A549 (cell line): ENCODE results near the gene GAS6. TPM values are rescaled to one million over a fixed set of nuclear protein-coding genes. Genes with fewer than 3 reads are reported as not detected.

ENCODE experiments used
- ATAC-seq, 2 experiments: fragments of 200-7000 bp in 1 of 2; fragments of >200 bp in 1 of 2; cut with Nextera tagmentation in 1 of 2; cut with Tn5 transposase in 1 of 2; 3 replicates each; pipeline versions ENCODE4 v1.8.0 to v1.9.1; 2018 to 2020; ENCODE audit warnings: mild to moderate bottlenecking in 1 of 2, moderate library complexity in 1 of 2
- CTCF ChIA-PET: fragments of 300-600 bp; sonication (Branson Sonifier 250); formaldehyde crosslinking; extraction: SDS; loops from one replicate; lab custom pipeline; 2021; ENCODE audit warnings: antibody characterized with exemption, inconsistent platforms; lab: Yijun Ruan, JAX
- POLR2A ChIA-PET: fragments of 350-600 bp; formaldehyde crosslinking; extraction: SDS; loops from one replicate; lab custom pipeline; 2021; ENCODE audit warnings: antibody characterized with exemption, inconsistent platforms; lab: Yijun Ruan, JAX
- DNase-seq, 2 experiments: peaks; one replicate each; pipeline versions ENCODE4 v3.0.0 to v3.0.0-alpha.2; 2011 to 2016; ENCODE audit warnings: low read depth in 1 of 2, low spot score in 1 of 2
- FAIRE-seq: peaks from 2 replicates; lab custom pipeline; 2011; peaks lifted over from hg19 to GRCh38; lab: Jason Lieb, UNC
- H3K27ac ChIP-seq, 2 experiments: fragments of >200 bp; sonication (Bioruptor Twin); formaldehyde crosslinking; 3 replicates each; pipeline ENCODE4 v1.5.1; 2016 to 2017
- H3K4me1 ChIP-seq: fragments of >200 bp; sonication (Bioruptor Twin); formaldehyde crosslinking; 3 replicates; pipeline ENCODE4 v1.6.1; 2016
- H3K4me2 ChIP-seq: fragments of >200 bp; sonication (Bioruptor Twin); formaldehyde crosslinking; 3 replicates; pipeline ENCODE4 v1.6.1; 2016
- H3K4me3 ChIP-seq: fragments of >200 bp; sonication (Bioruptor Twin); formaldehyde crosslinking; 3 replicates; pipeline ENCODE4 v1.5.1; 2016
- H3K9me3 ChIP-seq: fragments of >200 bp; sonication (Bioruptor Twin); formaldehyde crosslinking; 3 replicates; pipeline ENCODE4 v1.6.1; 2016
- BHLHE40 ChIP-seq: IDR thresholded peaks from 2 replicates; pipeline ENCODE4 v1.6.1; 2012; ENCODE audit warnings: low read depth, low read length, inconsistent platforms
- CBX2 ChIP-seq: fragments of 200-600 bp; sonication (generic); IDR thresholded peaks from 2 replicates; pipeline ENCODE4 v1.6.1; 2016; ENCODE audit warnings: low read depth, mild to moderate bottlenecking, borderline replicate concordance
- CHD4 ChIP-seq: fragments of 200-600 bp; sonication (generic); IDR thresholded peaks from 2 replicates; pipeline ENCODE4 v1.6.1; 2016; ENCODE audit warnings: antibody characterized with exemption, mild to moderate bottlenecking, borderline replicate concordance
- EHF ChIP-seq: fragments of 250-450 bp; sonication (Bioruptor Pico); IDR thresholded peaks from 2 replicates; pipeline ENCODE4 v1.5.0; 2020; ENCODE audit warnings: mild to moderate bottlenecking
- EHMT2 ChIP-seq: fragments of 200-600 bp; sonication (generic); IDR thresholded peaks from 2 replicates; pipeline ENCODE4 v1.6.1; 2016; ENCODE audit warnings: antibody characterized with exemption, low read depth, mild to moderate bottlenecking, moderate library complexity
- ESRRA ChIP-seq: fragments of 150-350 bp; IDR thresholded peaks from 2 replicates; pipeline ENCODE4 v1.6.1; 2014; ENCODE audit warnings: mild to moderate bottlenecking, low read length, borderline replicate concordance
- FOSB ChIP-seq: fragments of 250-450 bp; sonication (Bioruptor Pico); IDR thresholded peaks from 2 replicates; pipeline ENCODE4 v1.5.0; 2020; ENCODE audit warnings: mild to moderate bottlenecking, moderate library complexity
- FOSL2 ChIP-seq, 2 experiments: fragments of 450-650 bp in 1 of 2; fragments of >200 bp in 1 of 2; sonication (Bioruptor Twin) in 1 of 2; formaldehyde crosslinking; IDR thresholded peaks; 2 replicates each; pipeline versions ENCODE4 v1.5.0 to v1.6.1; 2016 to 2020; ENCODE audit warnings: mild to moderate bottlenecking in 1 of 2, moderate library complexity in 1 of 2
- HOXB13 ChIP-seq: fragments of 250-450 bp; sonication (Bioruptor Pico); IDR thresholded peaks from 2 replicates; pipeline ENCODE4 v1.5.0; 2020; ENCODE audit warnings: low read depth, mild to moderate bottlenecking, moderate library complexity
- JUNB ChIP-seq: fragments of >200 bp; sonication (Bioruptor Twin); formaldehyde crosslinking; IDR thresholded peaks from 2 replicates; pipeline ENCODE4 v1.6.1; 2016
- KDM1A ChIP-seq: fragments of 200-600 bp; sonication (generic); IDR thresholded peaks from 2 replicates; pipeline ENCODE4 v1.6.1; 2016; ENCODE audit warnings: low read depth, mild to moderate bottlenecking
- KDM5A ChIP-seq: fragments of 200-600 bp; sonication (generic); IDR thresholded peaks from 2 replicates; pipeline ENCODE4 v1.6.1; 2016; ENCODE audit warnings: antibody characterized with exemption, mild to moderate bottlenecking
- NFE2L2 ChIP-seq: fragments of 150-350 bp; conservative IDR thresholded peaks from 2 replicates; pipeline ENCODE4 v1.6.1; 2014; ENCODE audit warnings: low read length
- NR3C1 ChIP-seq: fragments of >200 bp; sonication (Bioruptor Twin); formaldehyde crosslinking; IDR thresholded peaks from 3 replicates; pipeline ENCODE4 v1.6.1; 2017
- POLR2A ChIP-seq: IDR thresholded peaks from 2 replicates; pipeline ENCODE4 v1.6.1; 2012; ENCODE audit warnings: mild to moderate bottlenecking, low read length
- POLR2AphosphoS2 ChIP-seq: conservative IDR thresholded peaks from 2 replicates; pipeline ENCODE4 v1.6.1; 2012; ENCODE audit warnings: low read length, improper control_type of control experiment, inconsistent platforms
- RCOR1 ChIP-seq: fragments of 150-350 bp; IDR thresholded peaks from 2 replicates; pipeline ENCODE4 v1.6.1; 2014; ENCODE audit warnings: antibody characterized with exemption, low read length, low read depth
- SMC3 ChIP-seq: fragments of >200 bp; sonication (Bioruptor Twin); formaldehyde crosslinking; IDR thresholded peaks from 3 replicates; pipeline ENCODE4 v1.6.1; 2018; ENCODE audit warnings: inconsistent platforms
- WGBS: methylation state at CpG from one replicate; pipeline ENCODE4 v1.1.6; 2017; ENCODE audit errors: missing lambda C conversion rate; 5-methylcytosine and 5-hydroxymethylcytosine counted together
- polyA plus RNA-seq, 4 experiments: library from polyadenylated mRNA; depleted of rRNA in 3 of 4; stranded (reverse); fragments of >200 nt; fragmentation: RNase III in 1 of 4; extraction: RNeasy Plus Mini Kit Qiagen cat#74134 plus additional on column Dnase treatment in 1 of 4; gene quantifications; 2 replicates in 3 of 4; 3 replicates in 1 of 4; pipeline ENCODE4 v1.2.3, GENCODE V29; 2011 to 2017
- TF ChIP-seq, protein P1 (sequence below): fragments of 150-350 bp; IDR thresholded peaks from 2 replicates; pipeline ENCODE4 v1.6.1; 2014; ENCODE audit warnings: low read depth, mild to moderate bottlenecking, low read length
- TF ChIP-seq, protein P2 (sequence below): fragments of 250-450 bp; sonication (Bioruptor Pico); IDR thresholded peaks from 2 replicates; pipeline ENCODE4 v1.5.0; 2021; ENCODE audit warnings: mild to moderate bottlenecking, moderate library complexity, borderline replicate concordance
- TF ChIP-seq, protein P3 (sequence below): fragments of >200 bp; sonication (Bioruptor Twin); formaldehyde crosslinking; IDR thresholded peaks from 2 replicates; pipeline ENCODE4 v1.6.1; 2016
- TF ChIP-seq, protein P4 (sequence below): IDR thresholded peaks from 2 replicates; pipeline ENCODE4 v1.6.1; 2012
- TF ChIP-seq, protein P5 (sequence below): IDR thresholded peaks from 2 replicates; pipeline ENCODE4 v1.6.1; 2012; ENCODE audit warnings: low read depth, borderline replicate concordance

Gene GAS6
- polyA plus RNA-seq, 2 of the 4 experiments (the other 2 are of a cell fraction): 3.5 to 5.7 TPM

DNA sequence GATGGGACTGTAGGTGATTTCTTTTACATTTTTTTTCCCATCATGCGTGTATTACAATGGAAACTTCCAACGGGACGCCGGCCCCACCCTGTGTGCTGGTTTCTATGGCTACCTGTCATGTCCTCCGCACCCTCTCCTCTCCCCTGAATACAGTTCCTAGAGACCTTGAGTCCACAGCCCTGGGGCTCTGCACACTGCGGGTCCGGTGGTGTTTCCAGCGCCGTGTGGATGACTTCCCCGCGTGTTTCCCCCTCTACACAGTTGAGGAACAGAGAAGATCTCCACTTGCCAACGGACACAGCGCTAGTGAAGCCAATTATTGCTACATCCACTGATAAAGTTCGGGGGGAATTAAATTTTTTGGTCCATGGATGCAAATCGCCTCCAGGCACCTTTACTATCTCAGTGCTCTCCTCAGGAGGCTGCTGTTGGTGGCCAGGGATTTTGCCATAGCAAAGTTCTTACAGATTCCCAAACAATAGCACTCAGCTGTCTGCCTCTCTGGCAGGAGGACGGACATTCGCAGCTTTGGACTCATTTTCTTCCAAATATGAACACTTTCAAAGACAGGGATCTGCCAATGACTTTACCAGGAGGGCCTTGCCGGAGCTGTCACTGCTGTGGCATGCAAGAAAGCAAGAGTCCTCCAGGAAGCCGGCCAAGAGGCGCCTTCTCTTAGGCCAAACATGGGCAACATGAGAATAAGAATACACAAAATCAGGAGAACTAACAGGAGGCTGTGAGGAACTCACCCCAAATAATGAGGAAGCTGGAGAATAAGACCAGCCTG, 39.3 kb upstream of the GAS6 start (continued):
- TF ChIP-seq ESRRA (no peak), HOXB13 (CRISPR knock-in tag) (no peak), POLR2A (no peak), CHD4 (no peak), JUNB (no peak)
- TF ChIP-seq, protein P1, sequence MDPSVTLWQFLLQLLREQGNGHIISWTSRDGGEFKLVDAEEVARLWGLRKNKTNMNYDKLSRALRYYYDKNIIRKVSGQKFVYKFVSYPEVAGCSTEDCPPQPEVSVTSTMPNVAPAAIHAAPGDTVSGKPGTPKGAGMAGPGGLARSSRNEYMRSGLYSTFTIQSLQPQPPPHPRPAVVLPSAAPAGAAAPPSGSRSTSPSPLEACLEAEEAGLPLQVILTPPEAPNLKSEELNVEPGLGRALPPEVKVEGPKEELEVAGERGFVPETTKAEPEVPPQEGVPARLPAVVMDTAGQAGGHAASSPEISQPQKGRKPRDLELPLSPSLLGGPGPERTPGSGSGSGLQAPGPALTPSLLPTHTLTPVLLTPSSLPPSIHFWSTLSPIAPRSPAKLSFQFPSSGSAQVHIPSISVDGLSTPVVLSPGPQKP: no peak

DNA sequence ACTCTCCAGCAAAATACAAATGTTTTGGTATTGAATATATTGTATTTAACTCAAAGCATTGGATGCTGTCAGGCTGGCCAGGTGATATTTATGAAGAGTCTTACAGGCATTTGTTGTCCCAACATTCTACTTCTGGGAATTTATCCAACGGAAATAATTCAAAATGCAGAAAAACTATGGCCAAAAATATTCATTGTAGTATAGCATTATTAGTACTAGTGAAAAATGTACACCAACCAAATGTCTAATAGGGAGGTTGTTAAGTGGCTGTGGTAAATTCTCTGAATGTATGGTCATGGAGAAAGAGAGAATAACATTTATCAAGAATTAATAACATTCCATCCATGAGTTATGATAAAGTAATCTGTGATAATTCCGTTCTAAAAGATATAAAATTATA, 38.6 kb upstream of the GAS6 start:
- CTCF ChIA-PET: no interaction called here
- H3K27ac ChIP-seq: no peak overlapping the region
- H3K4me1 ChIP-seq: no peaks in the 10 kb centered on the region
- DNase-seq (no peak), FAIRE-seq (no peak), ATAC-seq (no peak)
- POLR2A ChIA-PET: no interaction called here
- no peak overlapping the region for H3K4me3 ChIP-seq
- no peaks in the 10 kb centered on the region for H3K9me3 ChIP-seq
- WGBS: 76% methylated on average over 2 of the region's 2 CpGs
- TF ChIP-seq FOSL2 (IDR thresholded peaks at IDR 0.05) (no peak), FOSL2 (CRISPR knock-in tag; IDR thresholded peaks at IDR 0.05) (no peak), KDM1A (no peak), JUNB (no peak), SMC3 (no peak), FOSB (CRISPR knock-in tag) (no peak)
- H3K4me2 ChIP-seq: no peak overlapping the region

DNA sequence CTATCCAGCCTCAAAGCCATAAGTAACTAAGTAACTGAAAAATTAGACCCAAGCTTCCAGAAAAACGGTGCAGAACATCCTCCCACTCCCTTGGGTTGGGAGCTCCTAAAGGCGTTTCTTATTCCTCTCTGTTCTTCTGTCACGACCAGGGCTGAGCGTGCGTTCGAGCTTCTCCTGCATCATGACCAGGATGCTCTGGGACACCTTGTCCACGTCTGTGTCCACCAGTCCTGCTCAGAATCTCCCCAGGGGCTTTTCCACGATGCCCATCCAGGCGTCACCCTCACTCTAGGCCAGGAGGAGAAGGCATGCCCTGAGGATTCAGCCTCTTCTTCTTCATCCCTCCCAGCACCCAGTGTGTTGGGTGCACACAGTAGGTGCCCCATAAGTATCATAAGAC, 37.8 kb upstream of the GAS6 start:
- H3K4me1 ChIP-seq: no peaks in the 10 kb centered on the region
- no peaks in the 10 kb centered on the region for H3K9me3 ChIP-seq
- H3K27ac ChIP-seq: no peak overlapping the region
- ATAC-seq (no peak), FAIRE-seq (no peak), DNase-seq (no peak)
- ChIA-PET CTCF (interaction anchor here (1.0 kb wide), 1 partner anchor 81 kb away, joined by 3 read pairs; no protein-coding TSS in a partner anchor), POLR2A (no interaction called here)
- H3K4me3 ChIP-seq: no peak overlapping the region
- TF ChIP-seq CBX2: no peak
- no peak for TF ChIP-seq EHF (CRISPR knock-in tag)
- TF ChIP-seq, protein P2, sequence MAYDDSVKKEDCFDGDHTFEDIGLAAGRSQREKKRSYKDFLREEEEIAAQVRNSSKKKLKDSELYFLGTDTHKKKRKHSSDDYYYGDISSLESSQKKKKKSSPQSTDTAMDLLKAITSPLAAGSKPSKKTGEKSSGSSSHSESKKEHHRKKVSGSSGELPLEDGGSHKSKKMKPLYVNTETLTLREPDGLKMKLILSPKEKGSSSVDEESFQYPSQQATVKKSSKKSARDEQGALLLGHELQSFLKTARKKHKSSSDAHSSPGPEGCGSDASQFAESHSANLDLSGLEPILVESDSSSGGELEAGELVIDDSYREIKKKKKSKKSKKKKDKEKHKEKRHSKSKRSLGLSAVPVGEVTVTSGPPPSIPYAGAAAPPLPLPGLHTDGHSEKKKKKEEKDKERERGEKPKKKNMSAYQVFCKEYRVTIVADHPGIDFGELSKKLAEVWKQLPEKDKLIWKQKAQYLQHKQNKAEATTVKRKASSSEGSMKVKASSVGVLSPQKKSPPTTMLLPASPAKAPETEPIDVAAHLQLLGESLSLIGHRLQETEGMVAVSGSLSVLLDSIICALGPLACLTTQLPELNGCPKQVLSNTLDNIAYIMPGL (CRISPR knock-in tag): no peak
- TF ChIP-seq, protein P3, sequence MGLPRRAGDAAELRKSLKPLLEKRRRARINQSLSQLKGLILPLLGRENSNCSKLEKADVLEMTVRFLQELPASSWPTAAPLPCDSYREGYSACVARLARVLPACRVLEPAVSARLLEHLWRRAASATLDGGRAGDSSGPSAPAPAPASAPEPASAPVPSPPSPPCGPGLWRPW: no peak
- TF ChIP-seq NFE2L2: no peak
- no peak for TF ChIP-seq NR3C1
- no peak for TF ChIP-seq KDM5A
- 71% methylated on average over 9 of the region's 9 CpGs for WGBS
- no peak overlapping the region for H3K4me2 ChIP-seq

DNA sequence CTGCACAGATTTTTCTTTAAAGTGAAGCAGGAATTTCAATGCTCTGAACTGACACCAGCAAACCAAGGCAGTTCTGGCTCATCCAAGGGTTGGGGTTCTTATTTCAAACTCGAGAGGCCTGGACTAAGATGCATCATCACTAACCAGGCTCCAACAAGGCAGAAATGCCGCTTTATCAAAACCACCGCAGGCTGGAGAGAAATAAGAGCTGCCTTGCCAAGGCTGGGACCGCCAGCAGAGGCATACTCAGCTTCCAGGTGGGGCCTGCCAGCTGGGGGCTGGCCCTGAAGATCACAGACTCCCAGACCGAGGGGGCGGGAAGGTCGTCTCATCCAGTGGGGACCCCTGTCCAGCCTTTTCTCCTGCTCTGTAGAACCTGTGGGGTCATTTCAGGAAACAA, 37.4 kb upstream of the GAS6 start:
- no peaks in the 10 kb centered on the region for H3K4me1 ChIP-seq
- H3K4me3 ChIP-seq: no peak overlapping the region
- H3K27ac ChIP-seq: no peak overlapping the region
- FAIRE-seq (no peak), DNase-seq (no peak), ATAC-seq (no peak)
- CTCF ChIA-PET: interaction anchor here (1.0 kb wide), 1 partner anchor 81 kb away, joined by 3 read pairs; no protein-coding TSS in a partner anchor
- H3K4me2 ChIP-seq: no peak overlapping the region
- POLR2A ChIA-PET: no interaction called here
- no peaks in the 10 kb centered on the region for H3K9me3 ChIP-seq
- WGBS: 74% methylated on average over 5 of the region's 7 CpGs
- TF ChIP-seq, protein P4, sequence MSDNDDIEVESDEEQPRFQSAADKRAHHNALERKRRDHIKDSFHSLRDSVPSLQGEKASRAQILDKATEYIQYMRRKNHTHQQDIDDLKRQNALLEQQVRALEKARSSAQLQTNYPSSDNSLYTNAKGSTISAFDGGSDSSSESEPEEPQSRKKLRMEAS: no peak
- no peak for TF ChIP-seq HOXB13 (CRISPR knock-in tag)
- TF ChIP-seq KDM5A: no peak
- no peak for TF ChIP-seq EHF (CRISPR knock-in tag)
- TF ChIP-seq, protein P5, sequence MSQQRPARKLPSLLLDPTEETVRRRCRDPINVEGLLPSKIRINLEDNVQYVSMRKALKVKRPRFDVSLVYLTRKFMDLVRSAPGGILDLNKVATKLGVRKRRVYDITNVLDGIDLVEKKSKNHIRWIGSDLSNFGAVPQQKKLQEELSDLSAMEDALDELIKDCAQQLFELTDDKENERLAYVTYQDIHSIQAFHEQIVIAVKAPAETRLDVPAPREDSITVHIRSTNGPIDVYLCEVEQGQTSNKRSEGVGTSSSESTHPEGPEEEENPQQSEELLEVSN: no peak
- TF ChIP-seq, protein P3: no peak
- TF ChIP-seq JUNB: no peak
- no peak for TF ChIP-seq BHLHE40
- TF ChIP-seq RCOR1: no peak
- TF ChIP-seq EHMT2: no peak
- no peak for TF ChIP-seq POLR2AphosphoS2
